ENCODE results near the gene CHCHD6.
A peak's percentile ranks its signal among the peaks of the same experiment; 100 is the strongest.
"Not testable (repeated sequence)": the region's sequence is repeated elsewhere in the genome, so short reads cannot be mapped to it uniquely, and the experiment has no call there.

The CHCHD6 gene

DNA sequence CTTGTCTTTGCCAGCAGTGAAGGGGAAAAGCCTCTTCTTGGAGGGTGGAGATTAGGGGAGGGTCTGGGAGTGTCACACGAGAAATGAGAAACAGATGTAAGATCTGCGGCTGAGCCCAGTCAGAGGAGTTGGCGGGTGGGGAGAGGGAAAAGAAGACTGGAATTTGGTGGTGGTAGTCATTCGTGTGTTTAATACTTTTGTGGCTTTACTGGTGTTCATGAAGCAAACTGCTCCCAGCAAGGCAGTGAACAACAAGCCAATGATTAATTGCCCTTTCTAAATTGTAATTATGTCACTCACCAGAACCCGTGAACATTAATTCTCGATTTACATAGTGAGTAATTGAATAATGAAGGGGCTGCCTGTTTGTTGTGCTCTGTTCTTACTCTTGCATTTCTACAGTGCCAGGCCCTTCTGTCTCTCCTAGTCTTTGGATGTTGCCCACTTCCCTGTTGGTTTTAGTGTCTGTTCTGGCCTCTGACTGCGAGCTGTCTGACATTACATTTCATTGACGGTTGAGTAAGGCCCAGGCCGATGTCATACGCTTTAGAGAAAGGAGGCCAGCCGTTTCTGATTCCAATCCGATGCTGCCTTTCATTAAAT, 78.0 kb downstream of the CHCHD6 start:
- Histone ChIP-seq H3K4me2 (ENCODE audit: insufficient read depth, low read length) (no peak overlapping the region), H3K4me1 (ENCODE audit: insufficient read depth, low read length) (no peaks in the 10 kb centered on the region), H3K79me2 (ENCODE audit: insufficient read depth, low read length) (no peaks in the 10 kb centered on the region), H3K27ac (ENCODE audit: low read length) (no peak overlapping the region), H4K20me1 (ENCODE audit: insufficient read depth, low read length) (no peaks in the 10 kb centered on the region), H3K27me3 (ENCODE audit: insufficient read depth, low read length, poor library complexity) (no peaks in the 10 kb centered on the region), H3K4me3 (ENCODE audit: low read depth in 1 of 2, low read length in 2 of 2) (no peak overlapping the region), H2AFZ (ENCODE audit: low read depth, low read length) (no peak overlapping the region), H3K9me3 (ENCODE audit: insufficient read depth, low read length, severe bottlenecking) (no peaks in the 10 kb centered on the region), H3K9ac (ENCODE audit: low read depth, low read length) (no peak overlapping the region), H3K36me3 (ENCODE audit: insufficient read depth, low read length) (peaks cover 5% of the 10 kb centered on the region; the same call in 1 of the 2 replicates)
- TF ChIP-seq, protein P1, sequence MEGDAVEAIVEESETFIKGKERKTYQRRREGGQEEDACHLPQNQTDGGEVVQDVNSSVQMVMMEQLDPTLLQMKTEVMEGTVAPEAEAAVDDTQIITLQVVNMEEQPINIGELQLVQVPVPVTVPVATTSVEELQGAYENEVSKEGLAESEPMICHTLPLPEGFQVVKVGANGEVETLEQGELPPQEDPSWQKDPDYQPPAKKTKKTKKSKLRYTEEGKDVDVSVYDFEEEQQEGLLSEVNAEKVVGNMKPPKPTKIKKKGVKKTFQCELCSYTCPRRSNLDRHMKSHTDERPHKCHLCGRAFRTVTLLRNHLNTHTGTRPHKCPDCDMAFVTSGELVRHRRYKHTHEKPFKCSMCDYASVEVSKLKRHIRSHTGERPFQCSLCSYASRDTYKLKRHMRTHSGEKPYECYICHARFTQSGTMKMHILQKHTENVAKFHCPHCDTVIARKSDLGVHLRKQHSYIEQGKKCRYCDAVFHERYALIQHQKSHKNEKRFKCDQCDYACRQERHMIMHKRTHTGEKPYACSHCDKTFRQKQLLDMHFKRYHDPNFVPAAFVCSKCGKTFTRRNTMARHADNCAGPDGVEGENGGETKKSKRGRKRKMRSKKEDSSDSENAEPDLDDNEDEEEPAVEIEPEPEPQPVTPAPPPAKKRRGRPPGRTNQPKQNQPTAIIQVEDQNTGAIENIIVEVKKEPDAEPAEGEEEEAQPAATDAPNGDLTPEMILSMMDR (IDR thresholded peaks at IDR 0.05; ENCODE audit: borderline replicate concordance, extremely low read depth, low read length, poor library complexity, severe bottlenecking), result no peak
- TF ChIP-seq EZH2 (IDR thresholded peaks at IDR 0.05; ENCODE audit: borderline replicate concordance, low read depth, low read length, severe bottlenecking), result no peak
- ATAC-seq (ENCODE audit: insufficient read depth, low read depth), result no peak
- DNase-seq, result no peak

DNA sequence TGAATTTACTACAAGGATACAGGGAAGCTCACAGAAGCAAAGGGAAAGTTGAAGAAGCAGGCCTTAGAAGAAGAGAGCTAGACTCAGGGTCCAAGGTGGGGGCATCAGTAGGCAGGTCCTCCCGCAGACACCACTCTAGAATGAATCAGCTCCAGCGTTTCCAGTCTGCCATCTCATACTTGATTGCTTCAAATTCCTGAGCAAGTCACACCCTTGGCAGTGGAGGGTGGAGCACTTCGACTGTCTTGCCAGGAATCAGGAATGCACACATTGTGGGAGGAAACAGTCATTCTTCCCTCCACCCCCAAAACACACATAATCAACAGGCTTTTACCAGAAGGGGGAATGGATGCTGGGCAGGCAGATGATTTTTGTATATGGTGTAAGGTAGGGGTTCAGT, 78.5 kb downstream of the CHCHD6 start:
- no peak overlapping the region for H3K4me2 ChIP-seq (ENCODE audit: insufficient read depth, low read length)
- H3K27ac ChIP-seq (ENCODE audit: low read length), result no peak overlapping the region
- H4K20me1 ChIP-seq (ENCODE audit: insufficient read depth, low read length), result no peaks in the 10 kb centered on the region
- no peak overlapping the region for H3K4me3 ChIP-seq (ENCODE audit: low read depth in 1 of 2, low read length in 2 of 2)
- DNase-seq (no peak), ATAC-seq (ENCODE audit: insufficient read depth, low read depth) (no peak)
- no peaks in the 10 kb centered on the region for H3K27me3 ChIP-seq (ENCODE audit: insufficient read depth, low read length, poor library complexity)
- peaks cover 5% of the 10 kb centered on the region; the same call in 1 of the 2 replicates for H3K36me3 ChIP-seq (ENCODE audit: insufficient read depth, low read length)
- no peaks in the 10 kb centered on the region for H3K4me1 ChIP-seq (ENCODE audit: insufficient read depth, low read length)
- H3K79me2 ChIP-seq (ENCODE audit: insufficient read depth, low read length), result no peaks in the 10 kb centered on the region
- no peak for TF ChIP-seq EZH2 (IDR thresholded peaks at IDR 0.05; ENCODE audit: borderline replicate concordance, low read depth, low read length, severe bottlenecking)
- TF ChIP-seq, protein P1 (IDR thresholded peaks at IDR 0.05; ENCODE audit: borderline replicate concordance, extremely low read depth, low read length, poor library complexity, severe bottlenecking), result no peak
- no peak overlapping the region for H2AFZ ChIP-seq (ENCODE audit: low read depth, low read length)
- H3K9me3 ChIP-seq (ENCODE audit: insufficient read depth, low read length, severe bottlenecking), result no peaks in the 10 kb centered on the region
- H3K9ac ChIP-seq (ENCODE audit: low read depth, low read length), result no peak overlapping the region

DNA sequence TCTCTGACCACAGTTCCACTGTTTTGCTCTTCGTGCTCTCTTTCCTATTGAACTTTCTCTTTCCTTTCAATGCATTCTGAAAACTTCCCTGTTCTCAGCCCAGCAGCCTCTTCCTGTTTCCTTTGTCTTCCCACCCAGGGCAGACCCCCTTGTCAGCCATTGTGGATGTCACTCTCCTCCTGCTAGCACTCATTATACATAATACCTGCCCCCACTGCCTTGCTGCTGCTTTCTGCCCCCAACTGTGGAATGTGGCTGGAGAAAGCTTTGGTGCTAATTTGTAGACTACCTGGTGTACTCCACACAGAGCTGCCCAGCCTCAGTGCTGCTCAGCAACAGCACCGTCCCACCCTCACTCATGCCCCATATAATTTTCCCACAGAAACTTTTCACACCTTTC, 80.2 kb downstream of the CHCHD6 start:
- DNase-seq (no peak), ATAC-seq (ENCODE audit: insufficient read depth, low read depth) (peak; percentile 29; the same call in 1 of the 3 replicates)
- Histone ChIP-seq H3K4me2 (ENCODE audit: insufficient read depth, low read length) (no peak overlapping the region), H3K27me3 (ENCODE audit: insufficient read depth, low read length, poor library complexity) (no peaks in the 10 kb centered on the region), H3K27ac (ENCODE audit: low read length) (no peak overlapping the region), H3K4me3 (ENCODE audit: low read depth in 1 of 2, low read length in 2 of 2) (no peak overlapping the region), H3K79me2 (ENCODE audit: insufficient read depth, low read length) (no peaks in the 10 kb centered on the region), H3K36me3 (ENCODE audit: insufficient read depth, low read length) (peaks cover 5% of the 10 kb centered on the region; the same call in 1 of the 2 replicates), H3K4me1 (ENCODE audit: insufficient read depth, low read length) (no peaks in the 10 kb centered on the region), H3K9ac (ENCODE audit: low read depth, low read length) (no peak overlapping the region), H4K20me1 (ENCODE audit: insufficient read depth, low read length) (no peaks in the 10 kb centered on the region), H2AFZ (ENCODE audit: low read depth, low read length) (no peak overlapping the region), H3K9me3 (ENCODE audit: insufficient read depth, low read length, severe bottlenecking) (no peaks in the 10 kb centered on the region)
- TF ChIP-seq EZH2 (IDR thresholded peaks at IDR 0.05; ENCODE audit: borderline replicate concordance, low read depth, low read length, severe bottlenecking), result no peak
- TF ChIP-seq, protein P1 (IDR thresholded peaks at IDR 0.05; ENCODE audit: borderline replicate concordance, extremely low read depth, low read length, poor library complexity, severe bottlenecking), result no peak

DNA sequence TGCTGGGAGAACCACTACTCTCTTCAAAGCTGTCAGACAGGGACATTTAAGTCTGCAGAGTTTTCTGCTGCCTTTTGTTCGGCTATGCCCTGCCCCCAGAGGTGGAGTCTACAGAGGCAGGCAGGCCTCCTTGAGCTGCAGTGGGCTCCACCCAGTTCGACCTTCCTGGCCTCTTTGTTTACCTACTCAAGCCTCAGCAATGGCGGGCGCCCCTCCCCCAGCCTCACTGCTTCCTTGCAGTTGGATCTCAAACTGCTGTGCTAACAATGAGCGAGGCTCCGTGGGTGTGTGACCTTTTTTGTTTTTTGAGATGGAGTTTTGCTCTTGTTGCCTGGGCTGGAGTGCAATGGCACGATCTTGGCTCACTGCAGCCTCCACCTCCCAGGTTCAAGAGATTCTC, 87.3 kb downstream of the CHCHD6 start:
- not testable (repeated sequence) for ATAC-seq (ENCODE audit: insufficient read depth, low read depth); H4K20me1 ChIP-seq (ENCODE audit: insufficient read depth, low read length)

More for the DNA sequence above, 87.3 kb downstream of the CHCHD6 start:
- not testable (repeated sequence) for H3K27ac ChIP-seq (ENCODE audit: low read length); H3K79me2 ChIP-seq (ENCODE audit: insufficient read depth, low read length); H3K4me1 ChIP-seq (ENCODE audit: insufficient read depth, low read length); H2AFZ ChIP-seq (ENCODE audit: low read depth, low read length); H3K4me2 ChIP-seq (ENCODE audit: insufficient read depth, low read length); H3K9ac ChIP-seq (ENCODE audit: low read depth, low read length); H3K9me3 ChIP-seq (ENCODE audit: insufficient read depth, low read length, severe bottlenecking); H3K36me3 ChIP-seq (ENCODE audit: insufficient read depth, low read length); H3K27me3 ChIP-seq (ENCODE audit: insufficient read depth, low read length, poor library complexity); H3K4me3 ChIP-seq (ENCODE audit: low read depth in 1 of 2, low read length in 2 of 2); DNase-seq

Measured in DND-41 (cell line).